H1 (cell line): ENCODE measurements around the gene LHFPL6.

ENCODE experiments used
- ASH2L ChIP-seq: fragments of 200-600, 300-600 bp; sonication (generic); IDR thresholded peaks from one replicate; pipeline ENCODE4 v1.7.1; 2017; ENCODE audit warnings: low read length
- CREB1 ChIP-seq: IDR thresholded peaks from 2 replicates; pipeline ENCODE4 v1.6.1; 2012; ENCODE audit warnings: inconsistent platforms
- CTCF ChIP-seq, 3 experiments: IDR thresholded peaks; 1 replicate in 2 of 3; 2 replicates in 1 of 3; pipeline versions ENCODE4 v1.5.1 to v1.6.1; 2011; ENCODE audit warnings: low read length in 3 of 3, mild to moderate bottlenecking in 3 of 3, inconsistent platforms in 2 of 3, low read depth in 1 of 3, moderate library complexity in 1 of 3; ENCODE audit not compliant: insufficient read depth in 1 of 3; ENCODE audit errors: control extremely low read depth in 1 of 3
- EGR1 ChIP-seq: IDR thresholded peaks from 2 replicates; pipeline ENCODE4 v1.6.1; 2011; ENCODE audit warnings: low read depth, low read length, borderline replicate concordance
- GABPA ChIP-seq: IDR thresholded peaks from 2 replicates; pipeline ENCODE4 v1.6.1; 2011; ENCODE audit warnings: mild to moderate bottlenecking, low read length, moderate library complexity, borderline replicate concordance; ENCODE audit not compliant: insufficient read depth
- HDAC6 ChIP-seq: IDR thresholded peaks from one replicate; pipeline ENCODE4 v1.7.1; 2012; ENCODE audit warnings: low read depth, mild to moderate bottlenecking, inconsistent platforms, low read length, moderate library complexity
- POLR2A ChIP-seq, 2 experiments: IDR thresholded peaks; 1 replicate in 1 of 2; 2 replicates in 1 of 2; pipeline ENCODE4 v1.6.1; 2011; ENCODE audit warnings: low read depth in 2 of 2, low read length in 2 of 2, mild to moderate bottlenecking in 2 of 2; ENCODE audit errors: control extremely low read depth in 1 of 2
- POLR2AphosphoS5 ChIP-seq: IDR thresholded peaks from 2 replicates; pipeline ENCODE4 v1.6.1; 2011; ENCODE audit warnings: low read depth, low read length
- SUZ12 ChIP-seq: fragments of 200-600 bp; sonication (generic); IDR thresholded peaks from 2 replicates; pipeline ENCODE4 v1.6.1; 2012; ENCODE audit warnings: mild to moderate bottlenecking, inconsistent platforms, low read length, moderate library complexity, mixed read lengths
- TAF1 ChIP-seq: IDR thresholded peaks from 2 replicates; pipeline ENCODE4 v1.6.1; 2011; ENCODE audit warnings: mild to moderate bottlenecking, low read depth, low read length

GRCh38 chr13:39411511-39411910 is 191.5 kb downstream of the LHFPL6 start:
- TF ChIP-seq EGR1 (no peak), CTCF (IDR thresholded peaks at IDR 0.05; ENCODE audit: control extremely low read depth in 1 of 3, insufficient read depth in 1 of 3, low read depth in 1 of 3, low read length in 3 of 3) (no peak), ASH2L (no peak), POLR2AphosphoS5 (no peak), GABPA (no peak), SUZ12 (no peak), HDAC6 (no peak), CREB1 (no peak), TAF1 (no peak), POLR2A (IDR thresholded peaks at IDR 0.05; ENCODE audit: control extremely low read depth in 1 of 2, low read depth in 2 of 2, low read length in 2 of 2) (no peak)
